ENCODE data around the gene SCLY.

The SCLY gene

GRCh38 chr2:238060542-238061314 lies at the start of gene SCLY:
TSS of gene SCLY (plus strand) at chr2:238061001. CDS start at chr2:238061055, 54 bp downstream.
- H3K4me3 Mint-ChIP-seq: peak within 1 kb of the TSS; percentile 94
- peak; percentile 97 for DNase-seq

DNA sequence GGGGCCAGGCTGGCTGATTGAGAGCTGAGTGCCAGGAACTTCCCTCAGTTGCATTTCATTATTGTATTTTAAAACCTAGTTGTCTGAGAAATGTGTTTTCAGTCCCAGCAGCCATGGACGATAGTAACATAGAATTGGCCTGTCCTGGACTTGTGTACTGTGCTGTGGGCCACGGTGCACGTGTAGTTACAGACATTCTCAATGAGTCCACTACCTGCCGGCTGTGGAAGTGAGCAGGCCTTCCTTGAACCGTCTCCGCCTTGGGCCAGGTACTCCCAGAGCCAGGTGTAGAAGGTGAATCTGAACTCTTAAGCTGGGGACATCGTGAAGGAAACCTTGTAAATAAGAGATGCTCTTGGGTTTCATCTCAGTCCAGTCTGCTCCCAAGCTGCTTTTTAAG lies 47.0 kb upstream of the SCLY start:
- Mint-ChIP-seq H3K9me3 (no peaks in the 10 kb centered on the region), H3K27ac (no peak overlapping the region), H3K27me3 (ENCODE audit: low read depth, poor library complexity) (no peaks in the 10 kb centered on the region), H3K4me1 (no peaks in the 10 kb centered on the region), H3K36me3 (ENCODE audit: low read depth) (peaks cover 12% of the 10 kb centered on the region), H3K4me3 (no peak overlapping the region)
- no peak for DNase-seq
- no peak for TF ChIP-seq CTCF (IDR thresholded peaks at IDR 0.05)

More at GRCh38 chr2:238060542-238061314, at the start of gene SCLY:
- H3K27ac Mint-ChIP-seq: peak within 1 kb of the TSS; percentile 95
- peaks cover 49% of the 10 kb centered on the region for H3K4me1 Mint-ChIP-seq
- no peak for TF ChIP-seq CTCF (IDR thresholded peaks at IDR 0.05)
- peaks cover 37% of the 10 kb centered on the region for H3K36me3 Mint-ChIP-seq (ENCODE audit: low read depth)
- H3K27me3 Mint-ChIP-seq (ENCODE audit: low read depth, poor library complexity): no peaks in the 10 kb centered on the region
- H3K9me3 Mint-ChIP-seq: peaks cover 27% of the 10 kb centered on the region

DNA sequence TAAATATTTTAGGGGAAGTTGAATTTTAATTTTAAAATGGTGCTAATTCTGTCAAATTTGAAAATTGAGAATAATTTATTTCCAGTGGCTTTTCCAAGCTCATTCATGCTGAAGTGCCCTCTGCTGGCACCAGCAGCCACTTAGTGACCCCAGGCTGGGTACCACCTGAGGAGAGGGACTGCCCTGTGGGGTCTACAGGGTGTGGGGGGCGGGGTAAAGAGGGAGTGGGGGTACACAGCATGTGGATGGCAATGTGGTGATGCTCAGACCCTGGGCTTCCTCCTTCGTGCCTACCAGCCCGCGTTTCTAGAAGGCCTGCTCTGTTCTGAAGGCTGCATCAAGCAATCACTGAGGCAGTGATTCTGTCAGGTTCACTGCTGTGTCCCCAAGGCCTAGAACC lies 45.1 kb upstream of the SCLY start:
- Mint-ChIP-seq H3K27me3 (ENCODE audit: low read depth, poor library complexity) (no peaks in the 10 kb centered on the region), H3K36me3 (ENCODE audit: low read depth) (peaks cover 13% of the 10 kb centered on the region), H3K4me1 (no peaks in the 10 kb centered on the region), H3K27ac (no peak overlapping the region), H3K4me3 (no peak overlapping the region), H3K9me3 (no peaks in the 10 kb centered on the region)
- TF ChIP-seq CTCF (IDR thresholded peaks at IDR 0.05): no peak
- DNase-seq: no peak

- no peak overlapping the region for H3K27ac Mint-ChIP-seq
- no peak overlapping the region for H3K4me3 Mint-ChIP-seq
- H3K27me3 Mint-ChIP-seq (ENCODE audit: low read depth, poor library complexity): no peaks in the 10 kb centered on the region
- TF ChIP-seq CTCF (IDR thresholded peaks at IDR 0.05): no peak
- no peaks in the 10 kb centered on the region for H3K4me1 Mint-ChIP-seq
- DNase-seq: no peak
- H3K9me3 Mint-ChIP-seq: no peaks in the 10 kb centered on the region
- peaks cover 14% of the 10 kb centered on the region for H3K36me3 Mint-ChIP-seq (ENCODE audit: low read depth)
Observed at GRCh38 chr2:238016526-238016925, 44.3 kb upstream of the SCLY start.

- Mint-ChIP-seq H3K9me3 (no peaks in the 10 kb centered on the region), H3K36me3 (ENCODE audit: low read depth) (peaks cover 8% of the 10 kb centered on the region), H3K27me3 (ENCODE audit: low read depth, poor library complexity) (no peaks in the 10 kb centered on the region), H3K4me1 (no peaks in the 10 kb centered on the region), H3K4me3 (no peak overlapping the region), H3K27ac (no peak overlapping the region)
- no peak for TF ChIP-seq CTCF (IDR thresholded peaks at IDR 0.05)
- no peak for DNase-seq
Observed at GRCh38 chr2:238019962-238020361, 40.8 kb upstream of the SCLY start.

DNA sequence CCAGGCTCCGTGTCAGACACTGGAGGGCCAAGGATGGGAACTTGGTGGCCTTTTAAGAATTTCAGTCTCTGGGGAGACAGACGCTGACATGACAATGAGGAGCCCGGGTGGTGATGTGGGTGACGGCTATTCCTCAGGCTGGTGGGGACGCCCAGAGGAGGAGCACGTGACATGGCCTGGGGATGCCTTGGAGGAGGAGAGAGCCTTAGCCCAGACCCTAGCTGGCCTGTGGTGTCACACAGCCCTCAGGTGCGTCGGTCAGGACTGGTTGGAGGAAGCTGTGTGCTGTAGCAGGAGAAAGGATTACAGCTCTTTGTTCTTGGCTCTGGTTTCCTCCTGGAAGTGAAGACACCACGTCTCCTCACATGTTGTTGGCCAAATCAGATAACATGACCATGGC lies 40.0 kb upstream of the SCLY start:
- no peak overlapping the region for H3K27ac Mint-ChIP-seq
- H3K36me3 Mint-ChIP-seq (ENCODE audit: low read depth): peaks cover 8% of the 10 kb centered on the region
- H3K4me1 Mint-ChIP-seq: no peaks in the 10 kb centered on the region
- H3K9me3 Mint-ChIP-seq: no peaks in the 10 kb centered on the region
- TF ChIP-seq CTCF (IDR thresholded peaks at IDR 0.05): no peak
- no peak for DNase-seq
- H3K4me3 Mint-ChIP-seq: no peak overlapping the region
- no peaks in the 10 kb centered on the region for H3K27me3 Mint-ChIP-seq (ENCODE audit: low read depth, poor library complexity)

All from nephron progenitor cell (in vitro differentiated cells).